HepG2 (cell line): Measurements from ENCODE around the gene METTL26. TPM values are rescaled to one million over a fixed set of nuclear protein-coding genes. Genes with fewer than 3 reads are reported as not detected.

Experiments used
- FOXM1 ChIP-seq: sonication (generic); formaldehyde crosslinking; IDR thresholded peaks from 2 replicates; pipeline ENCODE4 v1.5.0; 2020; ENCODE audit warnings: missing genetic modification reagents
- GATAD2A ChIP-seq: IDR thresholded peaks from 2 replicates; pipeline ENCODE4 v1.6.1; 2016
- HES4 ChIP-seq: sonication (generic); formaldehyde crosslinking; IDR thresholded peaks from 2 replicates; pipeline ENCODE4 v1.9.0; 2021; ENCODE audit warnings: mild to moderate bottlenecking, missing genetic modification reagents, borderline replicate concordance
- KDM4B ChIP-seq: sonication (generic); formaldehyde crosslinking; IDR thresholded peaks from 2 replicates; pipeline ENCODE4 v1.4.0; 2020; ENCODE audit warnings: missing genetic modification reagents
- KLF16 ChIP-seq, 2 experiments: sonication (generic) in 1 of 2; formaldehyde crosslinking in 1 of 2; IDR thresholded peaks; 2 replicates each; pipeline versions ENCODE4 v1.6.1 to v1.8.0; 2016 to 2023; ENCODE audit warnings: missing genetic modification reagents in 2 of 2, missing compliant biosample characterization in 1 of 2
- MXD4 ChIP-seq: IDR thresholded peaks from 2 replicates; pipeline ENCODE4 v1.6.1; 2016; ENCODE audit warnings: mild to moderate bottlenecking, missing biosample characterization, missing genetic modification reagents
- MXI1 ChIP-seq: IDR thresholded peaks from 3 replicates; pipeline ENCODE4 v1.6.1; 2012; ENCODE audit warnings: low read depth, low read length, inconsistent platforms, borderline replicate concordance
- NFKB2 ChIP-seq: sonication (generic); formaldehyde crosslinking; IDR thresholded peaks from 2 replicates; pipeline ENCODE4 v1.4.0; 2020; ENCODE audit warnings: missing genetic modification reagents, borderline replicate concordance
- RARA ChIP-seq: IDR thresholded peaks from 2 replicates; pipeline ENCODE4 v1.6.1; 2016; ENCODE audit warnings: missing genetic modification reagents, missing compliant biosample characterization
- RBFOX2 ChIP-seq: fragments of 200-400 bp; formaldehyde crosslinking; IDR thresholded peaks from 2 replicates; pipeline ENCODE4 v1.6.1; 2017; ENCODE audit warnings: low read depth, mild to moderate bottlenecking, low read length
- RCOR2 ChIP-seq: IDR thresholded peaks from 2 replicates; pipeline ENCODE4 v1.6.1; 2016; ENCODE audit warnings: missing biosample characterization, missing genetic modification reagents
- REXO4 ChIP-seq: sonication (generic); formaldehyde crosslinking; IDR thresholded peaks from 2 replicates; pipeline ENCODE4 v1.8.0; 2022; ENCODE audit warnings: missing genetic modification reagents, mild to moderate bottlenecking, borderline replicate concordance
- ZNF407 ChIP-seq: sonication (generic); formaldehyde crosslinking; IDR thresholded peaks from one replicate; pipeline ENCODE4 v1.5.1; 2020; ENCODE audit warnings: mild to moderate bottlenecking, missing genetic modification reagents; ENCODE audit errors: not compliant biosample characterization
- ZNF441 ChIP-seq: sonication (generic); formaldehyde crosslinking; IDR thresholded peaks from 2 replicates; pipeline ENCODE4 v1.7.0; 2021; ENCODE audit warnings: missing genetic modification reagents, borderline replicate concordance
- ZNF572 ChIP-seq: sonication (generic); formaldehyde crosslinking; IDR thresholded peaks from 2 replicates; pipeline ENCODE4 v1.5.1; 2020; ENCODE audit warnings: mild to moderate bottlenecking, missing genetic modification reagents
- ZNF605 ChIP-seq: sonication (generic); formaldehyde crosslinking; IDR thresholded peaks from 2 replicates; pipeline ENCODE4 v1.8.0; 2022; ENCODE audit warnings: mild to moderate bottlenecking, missing genetic modification reagents
- ZNF749 ChIP-seq: sonication (generic); formaldehyde crosslinking; IDR thresholded peaks from 2 replicates; pipeline ENCODE4 v1.8.0; 2022; ENCODE audit warnings: mild to moderate bottlenecking, missing genetic modification reagents, moderate library complexity, borderline replicate concordance
- ZNF883 ChIP-seq: sonication (generic); formaldehyde crosslinking; IDR thresholded peaks from 2 replicates; pipeline ENCODE4 v1.5.1; 2020; ENCODE audit warnings: mild to moderate bottlenecking, missing genetic modification reagents; ENCODE audit errors: not compliant biosample characterization
- polyA plus RNA-seq, 8 experiments: library from polyadenylated mRNA; depleted of rRNA in 3 of 8; stranded (reverse) in 7 of 8; unstranded in 1 of 8; fragments of >200 nt; fragmentation: Illumina TruSeq in 4 of 8; extraction: Trizol in 4 of 8; gene quantifications; 2 replicates each; pipeline versions ENCODE4 v1.2.1 to v1.2.3, GENCODE V29; 2011 to 2016; ENCODE audit warnings: low read depth in 4 of 8, missing spikeins in 1 of 8, mixed read lengths in 1 of 8; ENCODE audit not compliant: insufficient read depth in 1 of 8
- total RNA-seq, 5 experiments: library from RNA; depleted of rRNA; stranded (reverse); fragments of >200 nt; fragmentation: Illumina TruSeq; extraction: Trizol; gene quantifications; 2 replicates each; pipeline ENCODE4 v1.2.3, GENCODE V29; 2016; ENCODE audit warnings: low read depth in 1 of 5

METTL26 gene
- total and polyA plus RNA-seq, 2 of the 13 experiments (the other 11 are each of a cell fraction or from before 2014, with no cell fraction given), result 65.5 to 70.1 TPM

- peak; percentile 46; the same call in 1 of the 2 replicates for TF ChIP-seq MXD4 (CRISPR knock-in tag)
- TF ChIP-seq ZNF605 (CRISPR knock-in tag), result peak; percentile 59; the same call in 1 of the 2 replicates
- TF ChIP-seq ZNF441 (CRISPR knock-in tag), result 0 out of 2 replicates have a peak, but pooled peaks have one; percentile 35
- no peak for TF ChIP-seq RBFOX2
- TF ChIP-seq KLF16 (CRISPR knock-in tag; IDR thresholded peaks at IDR 0.05), result peak in 1 of 2 experiments; percentile 80; a peak in 2 of 4 replicates
- no peak for TF ChIP-seq ZNF572 (CRISPR knock-in tag)
- peak; percentile 73 for TF ChIP-seq GATAD2A (CRISPR knock-in tag)
- TF ChIP-seq KDM4B, result no peak
- 0 out of 2 replicates have a peak, but pooled peaks have one; percentile 20 for TF ChIP-seq RCOR2 (CRISPR knock-in tag)
- TF ChIP-seq RARA (CRISPR knock-in tag), result peak; percentile 18; the same call in 1 of the 2 replicates
- peak; percentile 49; the same call in 1 of the 2 replicates for TF ChIP-seq NFKB2 (CRISPR knock-in tag)
- peak; percentile 44 for TF ChIP-seq ZNF407 (CRISPR knock-in tag)
- no peak for TF ChIP-seq ZNF749 (CRISPR knock-in tag)
- TF ChIP-seq FOXM1, result no peak
- peak; percentile 72; the same call in 1 of the 2 replicates for TF ChIP-seq REXO4 (CRISPR knock-in tag)
- TF ChIP-seq ZNF883, result peak; percentile 81
- 0 out of 3 replicates have a peak, but pooled peaks have one; percentile 26 for TF ChIP-seq MXI1
- peak; percentile 44; the same call in 1 of the 2 replicates for TF ChIP-seq HES4
Measured at GRCh38 chr16:592518-593306, 43.4 kb downstream of the METTL26 start (continued).
